Stimulated activated CD8-positive, alpha-beta memory T cell treated with anti-CD3 and anti-CD28 coated beads, Interleukin-7, amount 100 ng/mL, for 24 hours (primary cell): ENCODE data around the gene ASB15.

Experiments used
- DNase-seq: peaks from one replicate; pipeline ENCODE4 v3.0.0-alpha.2; 2020; ENCODE audit warnings: low read depth

Gene ASB15

GRCh38 chr7:123637203-123637602 lies 35.6 kb downstream of the ASB15 start:
- DNase-seq = no peak

- no peak for DNase-seq
Measured at GRCh38 chr7:123637878-123638277, 36.3 kb downstream of the ASB15 start.

- no peak for DNase-seq
Measured at GRCh38 chr7:123639631-123640030, 38.0 kb downstream of the ASB15 start.

DNA sequence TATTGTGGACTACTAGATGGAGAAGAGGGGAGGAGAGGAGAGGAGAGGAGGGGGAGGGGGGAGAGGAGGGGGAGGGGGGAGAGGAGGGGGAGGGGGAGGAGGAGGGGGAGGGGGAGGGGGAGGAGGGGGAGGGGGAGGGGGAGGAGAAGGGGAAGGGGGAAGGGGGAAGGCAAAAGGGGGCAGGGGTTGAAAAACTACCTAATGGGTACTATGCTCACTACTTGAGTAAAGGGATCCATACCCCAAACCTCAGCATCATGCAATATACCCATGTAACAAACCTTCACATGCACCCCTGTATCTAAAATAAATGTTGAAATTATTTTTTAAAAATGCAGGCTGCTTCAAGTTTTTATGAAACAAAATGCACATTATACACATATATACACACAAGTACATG lies 39.0 kb downstream of the ASB15 start:
- no peak for DNase-seq

- DNase-seq = no peak
Measured at GRCh38 chr7:123641901-123642300, 40.3 kb downstream of the ASB15 start.

- no peak for DNase-seq
Measured at GRCh38 chr7:123643495-123644441, 42.1 kb downstream of the ASB15 start.

- no peak for DNase-seq
Measured at GRCh38 chr7:123645516-123645915, 43.9 kb downstream of the ASB15 start.

DNA sequence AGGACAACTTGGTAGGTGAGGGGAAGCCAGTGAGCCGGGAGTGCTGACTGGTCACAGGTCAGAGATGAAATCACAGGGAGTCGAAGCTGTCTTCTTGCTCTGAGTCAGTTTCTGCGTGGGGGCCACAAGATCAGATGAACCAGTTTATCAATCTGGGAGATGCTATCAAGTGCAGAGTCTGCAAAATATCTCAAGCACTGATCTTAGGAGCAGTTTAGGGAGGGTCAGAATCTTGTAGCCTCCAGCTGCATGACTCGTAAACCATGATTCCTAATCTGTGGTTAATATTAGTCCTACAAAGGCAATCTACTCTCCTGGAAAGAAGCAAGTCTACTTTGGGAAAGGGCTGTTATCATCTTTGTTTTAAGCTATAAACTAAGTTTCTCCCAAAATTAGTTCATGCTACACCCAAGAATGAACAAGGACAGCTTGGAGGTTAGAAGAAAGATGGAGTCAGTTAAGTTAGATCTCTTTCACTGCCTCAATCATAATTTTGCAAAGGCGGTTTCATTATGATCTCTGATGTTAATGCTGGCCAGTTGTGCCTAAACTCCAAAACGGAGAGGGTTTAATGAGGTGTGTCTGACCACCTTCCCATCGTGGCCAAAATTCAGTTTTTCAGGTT lies 45.6 kb downstream of the ASB15 start:
- no peak for DNase-seq

- no peak for DNase-seq
Measured at GRCh38 chr7:123649964-123650363, 48.3 kb downstream of the ASB15 start.

GRCh38 chr7:123650595-123650994 lies 49.0 kb downstream of the ASB15 start:
- no peak for DNase-seq

DNA sequence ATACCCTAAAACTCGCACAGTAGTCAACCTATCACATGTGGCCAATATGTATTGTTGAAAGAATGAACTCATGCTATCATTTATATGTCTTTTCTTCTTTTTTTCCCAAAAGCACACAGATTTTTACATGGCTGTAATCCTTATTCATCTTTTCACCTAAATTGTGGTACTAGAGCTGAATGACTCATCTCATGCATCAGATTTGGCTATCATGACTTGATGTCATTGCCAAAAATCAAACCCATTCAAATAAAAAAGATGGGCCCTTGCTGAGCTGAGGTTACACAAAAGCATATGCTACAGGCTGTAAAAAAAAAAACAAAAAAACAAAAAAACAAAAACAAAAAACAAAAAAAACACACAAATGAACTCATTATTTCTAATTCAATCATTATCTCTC lies 50.8 kb downstream of the ASB15 start:
- DNase-seq = no peak

DNA sequence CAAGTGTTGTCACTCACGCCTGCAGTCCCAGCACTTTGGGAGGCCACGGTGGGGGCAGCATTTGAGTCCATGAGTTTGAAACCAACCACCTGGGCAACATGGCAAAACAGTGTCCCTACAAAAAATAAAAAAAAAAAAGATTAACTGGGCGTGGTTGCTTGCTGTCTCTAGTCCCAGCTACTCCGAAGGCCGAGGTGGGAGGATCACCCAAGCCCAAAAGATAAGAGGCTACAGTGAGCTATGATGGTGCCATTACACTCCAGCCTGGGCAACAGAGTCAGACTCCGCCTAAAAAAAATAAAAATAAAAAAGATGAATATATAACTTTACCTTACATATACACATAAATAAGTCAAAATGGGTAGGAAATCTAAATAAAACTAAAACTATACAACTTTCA lies 51.5 kb downstream of the ASB15 start:
- no peak for DNase-seq

DNA sequence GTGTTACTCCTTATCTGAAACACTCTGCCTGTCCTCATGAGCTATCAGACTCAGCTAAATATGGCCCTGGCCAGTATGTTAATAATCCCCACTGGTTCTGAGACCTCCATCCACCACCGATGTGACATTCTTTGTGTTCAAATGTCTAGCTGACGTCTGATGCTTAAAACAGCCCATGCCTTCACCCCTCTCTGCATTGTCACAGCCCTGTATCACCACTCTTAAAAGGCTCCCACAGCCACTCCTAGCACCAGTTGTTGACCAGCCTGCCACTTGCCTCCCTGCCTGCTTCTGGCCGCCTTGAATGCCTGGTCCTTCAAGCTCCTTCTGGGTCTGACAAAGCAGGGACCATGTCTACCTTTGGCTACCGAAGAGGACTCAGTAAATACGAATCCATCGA lies 54.0 kb downstream of the ASB15 start, which contains the start of gene LMOD2:
Gene LMOD2, plus strand, starts transcription at position 253 of the 400 bp plus-strand sequence. Its CDS starts 98 bp downstream, at position 351.
- DNase-seq = no peak

DNA sequence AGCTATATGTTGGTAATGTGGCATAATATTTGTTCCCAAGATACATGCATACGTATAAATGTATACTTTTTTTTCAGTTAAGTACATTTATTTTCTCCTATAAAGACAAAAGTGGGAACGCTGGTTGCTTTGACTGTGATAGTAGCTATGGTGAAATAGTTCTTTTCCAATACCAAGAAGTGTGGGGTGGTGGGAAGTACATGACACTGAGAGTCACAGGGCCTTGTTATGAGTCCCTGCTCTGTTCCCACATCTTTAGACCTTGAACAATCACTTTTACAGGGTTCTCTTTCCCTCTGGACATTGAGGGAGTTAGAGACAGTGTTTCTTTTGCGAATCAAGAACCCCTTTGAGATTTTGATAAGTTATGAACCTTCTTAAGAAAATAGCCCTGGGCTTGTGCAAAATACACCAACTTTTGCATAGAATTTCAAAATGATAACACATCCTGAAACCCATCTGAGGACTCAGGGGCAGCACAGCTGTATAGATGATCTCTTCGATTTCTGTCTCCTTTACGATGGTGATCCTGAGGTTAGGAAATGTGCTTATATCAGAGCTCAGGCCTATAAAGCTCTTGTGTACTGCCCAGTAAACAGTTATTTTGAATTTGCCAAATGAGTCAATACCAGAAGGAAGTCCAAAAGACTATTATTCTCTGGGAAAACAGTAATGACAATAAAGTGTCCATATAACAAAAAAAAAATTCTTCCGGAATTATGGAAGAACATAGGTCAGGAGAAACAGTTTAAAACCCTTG lies 55.1 kb downstream of the ASB15 start:
- DNase-seq = no peak

DNA sequence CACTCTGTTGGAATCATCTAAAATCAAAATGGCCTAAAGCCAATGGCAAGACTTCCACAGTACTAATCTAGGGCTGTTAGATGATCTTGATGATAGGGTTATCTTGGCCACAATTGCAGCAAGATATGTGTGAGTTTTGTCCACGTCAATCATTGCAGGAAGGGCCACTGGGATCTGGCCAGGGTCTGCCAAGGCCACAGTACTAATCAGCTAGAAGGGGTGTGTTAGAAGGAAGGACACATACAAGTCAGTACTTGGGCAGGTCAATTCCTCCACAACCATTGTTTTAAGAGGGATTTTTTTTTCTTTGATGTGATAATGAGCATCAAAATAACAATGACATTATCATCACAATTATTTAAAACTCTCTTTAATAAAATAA lies 55.7 kb downstream of the ASB15 start:
- DNase-seq = no peak

- no peak for DNase-seq
Measured at GRCh38 chr7:123658023-123658422, 56.4 kb downstream of the ASB15 start.

- DNase-seq = no peak
Measured at GRCh38 chr7:123660514-123661354, 59.1 kb downstream of the ASB15 start.

DNA sequence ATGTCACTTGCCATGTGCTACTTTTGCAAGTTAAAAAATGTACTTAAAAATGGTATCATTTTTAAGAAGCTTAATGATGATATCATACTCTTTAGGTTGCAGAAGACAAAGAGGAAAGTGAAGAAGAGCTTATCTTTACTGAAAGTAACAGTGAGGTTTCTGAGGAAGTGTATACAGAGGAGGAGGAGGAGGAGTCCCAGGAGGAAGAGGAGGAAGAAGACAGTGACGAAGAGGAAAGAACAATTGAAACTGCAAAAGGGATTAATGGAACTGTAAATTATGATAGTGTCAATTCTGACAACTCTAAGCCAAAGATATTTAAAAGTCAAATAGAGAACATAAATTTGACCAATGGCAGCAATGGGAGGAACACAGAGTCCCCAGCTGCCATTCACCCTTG lies 60.1 kb downstream of the ASB15 start:
- DNase-seq = no peak

DNA sequence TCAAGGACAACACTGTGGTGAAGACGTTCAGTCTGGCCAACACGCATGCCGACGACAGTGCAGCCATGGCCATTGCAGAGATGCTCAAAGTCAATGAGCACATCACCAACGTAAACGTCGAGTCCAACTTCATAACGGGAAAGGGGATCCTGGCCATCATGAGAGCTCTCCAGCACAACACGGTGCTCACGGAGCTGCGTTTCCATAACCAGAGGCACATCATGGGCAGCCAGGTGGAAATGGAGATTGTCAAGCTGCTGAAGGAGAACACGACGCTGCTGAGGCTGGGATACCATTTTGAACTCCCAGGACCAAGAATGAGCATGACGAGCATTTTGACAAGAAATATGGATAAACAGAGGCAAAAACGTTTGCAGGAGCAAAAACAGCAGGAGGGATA lies 60.7 kb downstream of the ASB15 start:
- no peak for DNase-seq

DNA sequence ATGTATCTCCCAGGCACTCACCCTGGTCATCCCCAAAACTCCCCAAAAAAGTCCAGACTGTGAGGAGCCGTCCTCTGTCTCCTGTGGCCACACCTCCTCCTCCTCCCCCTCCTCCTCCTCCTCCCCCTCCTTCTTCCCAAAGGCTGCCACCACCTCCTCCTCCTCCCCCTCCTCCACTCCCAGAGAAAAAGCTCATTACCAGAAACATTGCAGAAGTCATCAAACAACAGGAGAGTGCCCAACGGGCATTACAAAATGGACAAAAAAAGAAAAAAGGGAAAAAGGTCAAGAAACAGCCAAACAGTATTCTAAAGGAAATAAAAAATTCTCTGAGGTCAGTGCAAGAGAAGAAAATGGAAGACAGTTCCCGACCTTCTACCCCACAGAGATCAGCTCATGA lies 61.1 kb downstream of the ASB15 start:
- DNase-seq = no peak

DNA sequence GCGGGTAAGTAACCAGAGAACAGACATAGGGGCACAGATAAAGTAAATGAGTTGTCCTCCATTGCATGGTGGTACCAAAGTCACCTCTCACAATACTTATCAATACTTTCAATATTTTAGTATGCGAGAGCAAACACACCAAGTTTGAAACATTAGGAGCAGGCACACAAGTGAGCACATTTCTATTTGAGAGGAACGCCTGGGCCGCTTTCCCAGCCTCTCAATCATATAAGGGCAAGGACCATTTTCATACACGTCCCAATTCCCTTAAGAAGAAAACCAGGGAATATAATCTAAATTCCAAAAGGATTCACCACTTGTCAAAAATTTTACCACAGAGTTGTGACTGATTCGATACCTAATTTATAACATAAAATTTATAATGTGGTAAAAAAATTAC lies 61.6 kb downstream of the ASB15 start:
- DNase-seq = no peak

GRCh38 chr7:123665157-123665556 lies 63.5 kb downstream of the ASB15 start:
- no peak for DNase-seq
